ENCODE measurements around the gene ZBP1.

DNA sequence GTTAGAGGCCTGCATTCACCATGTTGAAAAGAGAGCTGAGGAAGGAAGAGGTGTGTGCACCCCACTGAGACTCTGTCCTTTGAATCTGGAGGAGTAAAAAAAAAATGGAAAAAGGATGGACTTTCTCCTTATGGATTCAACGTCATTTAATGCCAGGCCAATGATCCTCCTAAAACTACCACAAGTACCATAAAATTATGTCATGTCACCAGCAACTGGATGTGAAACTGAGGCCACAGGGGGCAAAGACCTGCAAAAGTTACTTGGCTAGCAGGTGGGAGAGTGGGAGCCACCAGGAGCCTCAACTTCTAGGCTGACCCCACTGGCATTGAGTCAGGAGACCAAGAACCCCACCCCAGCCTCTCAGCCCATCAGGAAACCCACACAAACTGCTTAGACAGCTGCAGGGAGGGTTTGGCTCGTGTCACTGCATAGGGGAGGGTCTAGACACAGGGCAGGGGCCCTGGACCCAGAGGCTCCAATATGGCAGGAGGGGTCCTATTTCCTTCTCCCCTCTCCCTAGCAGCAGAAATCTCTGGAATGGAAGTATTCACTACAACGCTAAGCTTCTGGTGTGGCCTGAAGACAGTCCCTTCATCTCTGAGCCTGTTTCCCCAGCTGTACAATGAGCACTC lies 48.3 kb downstream of the ZBP1 start:
- TF ChIP-seq ZNF274 (IDR thresholded peaks at IDR 0.05; ENCODE audit: low read depth, low read length) (no peak), YY1 (IDR thresholded peaks at IDR 0.05; ENCODE audit: insufficient read depth, insufficient read length) (no peak), SUZ12 (IDR thresholded peaks at IDR 0.05; ENCODE audit: extremely low read depth, insufficient read depth, insufficient read length) (no peak)

All from NT2/D1 (cell line).